GM13977 (cell line): ENCODE data around the gene EN1.

ENCODE experiments used
- DNase-seq: peaks from one replicate; pipeline ENCODE4 v3.0.0; 2012; ENCODE audit warnings: low spot score
- in situ Hi-C: fragments of 300-500 bp; cut with MboI; formaldehyde crosslinking; loops from one replicate; pipeline ENCODE4 v1.12.0; 2022; ENCODE audit warnings: low sequenced_read_pairs, low pct_unique_long_range_greater_than_20kb, mixed read lengths, inconsistent platforms; ENCODE audit not compliant: unreplicated experiment
- TF ChIP-seq, protein P1 (sequence below): IDR thresholded peaks from 2 replicates; pipeline ENCODE4 v1.5.1; 2012; ENCODE audit warnings: mild to moderate bottlenecking, control low read depth; ENCODE audit not compliant: insufficient read depth; ENCODE audit errors: extremely low read depth, missing control alignments

EN1 gene

DNA sequence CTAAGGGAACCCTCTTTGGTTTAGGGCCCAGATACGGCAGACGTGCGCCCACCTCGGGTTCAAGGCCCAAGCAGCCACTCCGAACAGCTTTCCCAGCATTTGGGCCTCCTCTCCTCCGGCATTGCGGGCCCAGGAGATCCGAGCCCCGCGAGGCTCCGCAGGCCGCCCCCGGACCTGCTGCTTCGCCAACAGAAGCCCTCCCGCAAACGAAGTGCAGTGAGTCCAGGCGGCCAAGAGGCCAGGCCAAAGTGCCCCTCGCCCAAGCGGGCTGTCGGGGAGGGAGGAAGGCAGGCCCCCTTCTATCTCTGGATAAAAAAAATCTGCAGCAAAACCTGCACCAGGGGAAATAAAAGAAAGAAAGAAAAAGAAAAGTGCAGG is 6.0 kb downstream of the EN1 start:
- TF ChIP-seq, protein P1, sequence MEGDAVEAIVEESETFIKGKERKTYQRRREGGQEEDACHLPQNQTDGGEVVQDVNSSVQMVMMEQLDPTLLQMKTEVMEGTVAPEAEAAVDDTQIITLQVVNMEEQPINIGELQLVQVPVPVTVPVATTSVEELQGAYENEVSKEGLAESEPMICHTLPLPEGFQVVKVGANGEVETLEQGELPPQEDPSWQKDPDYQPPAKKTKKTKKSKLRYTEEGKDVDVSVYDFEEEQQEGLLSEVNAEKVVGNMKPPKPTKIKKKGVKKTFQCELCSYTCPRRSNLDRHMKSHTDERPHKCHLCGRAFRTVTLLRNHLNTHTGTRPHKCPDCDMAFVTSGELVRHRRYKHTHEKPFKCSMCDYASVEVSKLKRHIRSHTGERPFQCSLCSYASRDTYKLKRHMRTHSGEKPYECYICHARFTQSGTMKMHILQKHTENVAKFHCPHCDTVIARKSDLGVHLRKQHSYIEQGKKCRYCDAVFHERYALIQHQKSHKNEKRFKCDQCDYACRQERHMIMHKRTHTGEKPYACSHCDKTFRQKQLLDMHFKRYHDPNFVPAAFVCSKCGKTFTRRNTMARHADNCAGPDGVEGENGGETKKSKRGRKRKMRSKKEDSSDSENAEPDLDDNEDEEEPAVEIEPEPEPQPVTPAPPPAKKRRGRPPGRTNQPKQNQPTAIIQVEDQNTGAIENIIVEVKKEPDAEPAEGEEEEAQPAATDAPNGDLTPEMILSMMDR: no peak
- in situ Hi-C loops: no loop called here
- no peak for DNase-seq

DNA sequence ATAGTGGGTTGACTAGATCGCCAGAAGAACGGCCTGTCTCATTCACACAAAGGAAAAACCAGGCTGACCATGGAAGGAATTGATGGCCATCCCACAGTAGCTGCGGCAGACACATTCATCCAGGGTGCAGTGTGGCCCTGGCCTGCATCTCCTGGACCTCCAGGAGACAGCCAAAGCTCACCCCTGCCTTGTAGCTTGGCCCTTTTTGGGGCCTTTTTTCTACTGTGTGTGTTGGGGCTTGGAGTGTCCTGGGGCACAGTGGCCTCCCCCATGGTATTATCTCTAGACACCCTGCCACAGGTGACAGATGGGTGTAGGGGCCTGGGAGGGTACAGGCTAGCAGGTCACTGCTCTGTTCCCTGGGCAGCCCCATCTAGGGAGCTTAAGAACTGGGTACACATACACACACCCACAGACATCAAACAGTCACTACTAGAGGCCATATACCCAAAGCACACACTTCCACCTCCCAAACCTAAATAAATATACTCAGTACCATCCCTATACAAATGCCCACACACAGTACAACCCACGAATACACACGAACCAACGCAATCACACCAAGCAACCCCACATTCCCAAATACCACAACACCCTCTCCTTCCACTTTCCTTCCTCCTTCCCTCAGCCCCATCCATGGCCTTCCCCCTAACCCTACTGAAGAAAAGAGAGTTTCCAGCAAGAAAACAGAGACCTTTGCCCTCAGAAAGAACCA is 8.6 kb downstream of the EN1 start:
- DNase-seq: no peak
- in situ Hi-C loops: no loop called here
- TF ChIP-seq, protein P1: no peak

DNA sequence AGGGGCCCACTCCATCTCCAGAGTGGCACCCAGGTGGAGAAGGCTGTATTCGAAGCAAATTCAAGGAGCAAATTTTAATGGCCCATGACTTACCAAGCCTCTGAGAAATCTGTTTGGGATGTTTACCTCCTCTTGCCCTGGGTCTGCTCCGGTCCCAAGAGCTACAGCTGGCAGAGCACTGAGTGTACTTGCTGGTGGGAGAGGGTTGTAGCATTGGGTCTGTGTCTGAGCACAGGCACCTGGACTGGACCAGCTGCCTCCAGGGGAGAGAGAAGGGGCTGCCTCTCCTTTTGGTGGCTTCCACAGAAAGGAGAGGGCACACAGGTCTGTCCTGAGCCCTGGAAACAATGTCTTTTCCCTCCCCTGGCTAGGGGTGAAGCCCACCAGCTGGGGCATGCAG is 9.8 kb downstream of the EN1 start:
- DNase-seq: no peak
- in situ Hi-C loops: no loop called here
- TF ChIP-seq, protein P1: no peak

DNA sequence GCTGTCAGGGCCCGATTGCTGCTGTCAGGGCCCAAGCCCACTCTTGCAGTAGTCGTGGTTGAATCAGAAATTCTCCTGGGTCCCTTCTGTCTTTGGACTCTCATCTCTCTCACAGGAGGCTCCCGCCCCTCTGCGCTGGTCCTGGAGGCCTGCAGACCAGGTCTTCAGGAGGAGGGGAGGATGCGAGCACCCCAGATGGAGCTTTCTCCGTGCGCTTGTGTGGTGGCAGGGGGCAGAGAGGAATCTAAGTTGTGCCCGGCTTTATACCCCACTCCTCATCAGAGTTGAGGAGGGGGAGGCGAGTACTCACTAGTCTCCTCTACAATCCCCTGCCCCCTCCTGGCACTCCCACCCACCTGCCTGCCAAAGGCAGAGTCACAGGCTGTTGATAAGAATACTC is 10.4 kb downstream of the EN1 start:
- no peak for DNase-seq
- in situ Hi-C loops: no loop called here
- TF ChIP-seq, protein P1: no peak

DNA sequence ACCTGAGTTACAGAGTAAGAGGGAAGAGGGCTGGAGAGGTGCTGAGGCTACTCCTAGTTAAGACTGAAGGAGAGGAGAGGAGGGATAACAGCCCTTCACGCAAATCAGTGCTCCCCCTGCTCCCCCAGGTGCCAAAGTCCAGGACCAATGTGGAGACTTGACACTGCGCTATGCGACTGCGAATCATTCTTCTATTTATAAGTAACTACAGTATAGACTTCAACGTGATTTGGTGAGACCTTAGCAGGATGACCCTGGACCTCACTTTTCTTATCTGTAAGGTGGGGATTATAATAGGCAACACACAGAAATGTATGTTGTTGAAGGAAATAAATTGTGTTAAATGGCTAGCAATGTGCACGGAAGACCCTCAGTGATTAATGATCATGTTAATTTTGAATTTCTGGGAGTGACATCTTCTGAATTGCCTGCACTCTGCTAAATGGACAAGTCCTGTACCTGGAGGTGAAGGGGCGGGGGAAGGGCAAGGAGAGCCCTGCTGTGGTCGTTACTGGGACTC is 11.0 kb downstream of the EN1 start:
- TF ChIP-seq, protein P1: no peak
- in situ Hi-C loops: no loop called here
- DNase-seq: no peak

DNA sequence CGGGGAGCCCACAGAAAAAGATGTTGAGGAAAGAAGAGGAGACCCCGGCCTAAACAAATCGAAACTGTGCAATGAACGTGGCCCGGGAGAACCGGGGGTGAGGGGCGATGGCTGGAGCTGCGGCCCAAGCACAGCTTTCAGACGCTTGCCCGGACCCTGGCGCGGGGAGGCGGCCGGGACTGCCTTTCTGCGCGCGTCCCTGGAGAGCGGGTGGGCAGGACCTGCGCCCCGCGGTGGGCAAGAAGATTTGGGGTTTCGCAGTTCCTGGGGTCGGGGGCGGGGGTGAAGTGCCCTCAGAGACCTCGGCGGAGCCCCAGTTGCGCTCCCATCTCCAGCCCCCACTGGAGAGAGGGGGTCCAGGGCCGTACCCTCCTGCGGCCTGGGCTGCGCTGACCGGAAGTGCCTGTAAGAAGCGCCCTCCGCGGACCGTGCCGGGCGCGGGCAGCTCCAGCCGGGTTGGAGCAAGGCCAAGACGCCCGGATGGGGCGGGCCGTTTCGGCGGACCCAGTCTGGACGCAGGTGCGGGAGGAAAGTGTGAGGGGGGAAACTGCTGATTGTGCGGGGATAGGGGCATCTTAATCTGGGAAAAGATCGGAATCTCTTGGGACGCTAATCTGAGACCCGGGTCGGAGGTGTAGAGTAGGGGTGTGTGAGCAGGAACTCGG is 11.6 kb downstream of the EN1 start:
- in situ Hi-C loops: no loop called here

More for the DNA sequence above, 11.6 kb downstream of the EN1 start:
- no peak for DNase-seq
- TF ChIP-seq, protein P1: no peak
